Measurements from ENCODE around the gene RERG.

Gene RERG

GRCh38 chr12:15192720-15193119, 28.5 kb downstream of the RERG start:
- DNase-seq, result no peak

GRCh38 chr12:15188127-15188526, 33.1 kb downstream of the RERG start:
- no peak for DNase-seq

GRCh38 chr12:15186597-15186996, 34.6 kb downstream of the RERG start:
- no peak for DNase-seq

- no peak for DNase-seq
Observed at GRCh38 chr12:15184484-15184883, 36.7 kb downstream of the RERG start.

GRCh38 chr12:15183821-15184220, 37.4 kb downstream of the RERG start:
- no peak for DNase-seq

GRCh38 chr12:15181017-15181683, 40.1 kb downstream of the RERG start:
- no peak for DNase-seq

- DNase-seq, result no peak
Observed at GRCh38 chr12:15180325-15180724, 40.9 kb downstream of the RERG start.

GRCh38 chr12:15179672-15180071, 41.5 kb downstream of the RERG start:
- DNase-seq, result no peak

GRCh38 chr12:15173142-15173541, 48.1 kb downstream of the RERG start:
- DNase-seq, result no peak

- no peak for DNase-seq
Observed at GRCh38 chr12:15172060-15172822, 49.0 kb downstream of the RERG start.

GRCh38 chr12:15171012-15171655, 50.1 kb downstream of the RERG start:
- DNase-seq, result no peak

- no peak for DNase-seq
Observed at GRCh38 chr12:15168026-15168678, 53.1 kb downstream of the RERG start.

GRCh38 chr12:15165012-15165659, 56.1 kb downstream of the RERG start:
- DNase-seq, result peak in 1 of 56 donors; percentile 7

- no peak for DNase-seq
Observed at GRCh38 chr12:15163030-15163976, 57.9 kb downstream of the RERG start.

- no peak for DNase-seq
Observed at GRCh38 chr12:15158083-15158482, 63.1 kb downstream of the RERG start.

GRCh38 chr12:15157269-15157671, 63.9 kb downstream of the RERG start:
- no peak for DNase-seq

- peak in 5 of 56 donors; percentile 1 to 50 (median 10) for DNase-seq
Observed at GRCh38 chr12:15155271-15155670, 65.9 kb downstream of the RERG start.

GRCh38 chr12:15154103-15154502, 67.1 kb downstream of the RERG start:
- peak in 2 of 56 donors; percentile 7 to 12 for DNase-seq

- DNase-seq, result no peak
Observed at GRCh38 chr12:15152868-15153267, 68.3 kb downstream of the RERG start.

- DNase-seq, result peak in 1 of 56 donors; percentile 5
Observed at GRCh38 chr12:15152456-15152855, 68.8 kb downstream of the RERG start.

All from amygdala (tissue), 56 donors.